IPS-20b (cell line): Measurements from ENCODE around the gene EGLN3.

Source experiments
- H3K27ac ChIP-seq: one replicate; pipeline ENCODE4 v1.5.1; 2013; ENCODE audit warnings: low read length
- H3K27me3 ChIP-seq: 2 replicates; pipeline ENCODE4 v1.6.1; 2013; ENCODE audit warnings: mild to moderate bottlenecking, low read length, inconsistent platforms; ENCODE audit not compliant: insufficient read depth
- H3K36me3 ChIP-seq: 2 replicates; pipeline ENCODE4 v1.6.1; 2013; ENCODE audit warnings: low read depth, mild to moderate bottlenecking, inconsistent platforms, low read length, moderate library complexity; ENCODE audit not compliant: insufficient read depth
- H3K4me1 ChIP-seq: 2 replicates; pipeline ENCODE4 v1.6.1; 2013; ENCODE audit warnings: mild to moderate bottlenecking, control low read depth, inconsistent platforms, low read length, moderate library complexity; ENCODE audit not compliant: insufficient read depth
- H3K4me3 ChIP-seq: 2 replicates; pipeline ENCODE4 v1.5.1; 2013; ENCODE audit warnings: mild to moderate bottlenecking, low read length, inconsistent platforms
- H3K9ac ChIP-seq: 2 replicates; pipeline ENCODE4 v1.6.1; 2013; ENCODE audit warnings: low read depth, mild to moderate bottlenecking, inconsistent platforms, low read length, moderate library complexity
- H3K9me3 ChIP-seq: 2 replicates; pipeline ENCODE4 v1.6.1; 2013; ENCODE audit warnings: mild to moderate bottlenecking, low read depth, low read length, inconsistent platforms; ENCODE audit not compliant: insufficient read depth

The EGLN3 gene

GRCh38 chr14:33879684-33880286, 71.1 kb downstream of the EGLN3 start:
- no peaks in the 10 kb centered on the region for H3K27me3 ChIP-seq
- peaks cover 14% of the 10 kb centered on the region for H3K9me3 ChIP-seq
- no peak overlapping the region for H3K9ac ChIP-seq
- no peak overlapping the region for H3K4me3 ChIP-seq
- H3K36me3 ChIP-seq = no peaks in the 10 kb centered on the region
- no peaks in the 10 kb centered on the region for H3K4me1 ChIP-seq
- H3K27ac ChIP-seq = no peak overlapping the region

DNA sequence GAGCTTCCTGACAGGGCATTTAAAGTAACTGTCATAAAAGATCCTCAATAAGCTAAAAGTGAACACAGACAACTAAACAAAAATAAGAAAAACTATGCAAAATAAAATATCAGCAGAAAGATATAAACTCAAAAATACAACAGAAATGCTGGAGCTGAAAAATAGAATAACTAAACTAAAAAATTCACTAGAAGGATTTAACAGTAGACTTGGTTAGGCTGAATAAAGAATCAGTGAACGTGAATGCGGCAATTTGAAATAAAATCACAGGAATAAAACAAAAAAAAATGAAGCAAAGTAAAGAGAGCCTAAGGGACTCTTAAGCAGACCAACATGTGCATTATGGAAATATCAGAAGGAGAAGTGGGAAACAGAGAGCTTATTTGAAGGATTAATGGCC, 74.6 kb downstream of the EGLN3 start:
- peaks cover 15% of the 10 kb centered on the region for H3K9me3 ChIP-seq
- no peaks in the 10 kb centered on the region for H3K27me3 ChIP-seq
- no peak overlapping the region for H3K9ac ChIP-seq
- no peak overlapping the region for H3K27ac ChIP-seq
- no peaks in the 10 kb centered on the region for H3K36me3 ChIP-seq
- no peak overlapping the region for H3K4me3 ChIP-seq
- H3K4me1 ChIP-seq = no peaks in the 10 kb centered on the region
